K562 (cell line): ENCODE results near the gene EMC10.

Source experiments
- CHD2 ChIP-seq: IDR thresholded peaks from 2 replicates; pipeline ENCODE4 v1.6.1; 2011; ENCODE audit warnings: low read depth, low read length
- EGR1 ChIP-seq: fragments of 450-650 bp; conservative IDR thresholded peaks from 2 replicates; pipeline ENCODE4 v1.6.1; 2017; ENCODE audit warnings: mild to moderate bottlenecking
- FOS ChIP-seq: IDR thresholded peaks from 3 replicates; pipeline ENCODE4 v1.6.1; 2011; ENCODE audit not compliant: insufficient read length; ENCODE audit errors: extremely low read depth
- HDAC2 ChIP-seq: fragments of 450-650 bp; IDR thresholded peaks from 2 replicates; pipeline ENCODE4 v1.6.1; 2016; ENCODE audit warnings: mild to moderate bottlenecking
- LARP7 ChIP-seq: fragments of 450-650 bp; IDR thresholded peaks from 2 replicates; pipeline ENCODE4 v1.6.1; 2016
- RAD21 ChIP-seq, 2 experiments: fragments of 250-450 bp in 1 of 2; fragments of 450-650 bp in 1 of 2; sonication (Bioruptor Pico) in 1 of 2; formaldehyde crosslinking in 1 of 2; IDR thresholded peaks in 1 of 2; conservative IDR thresholded peaks in 1 of 2; 2 replicates each; pipeline versions ENCODE4 v1.4.0 to v1.8.0; 2020 to 2022; ENCODE audit warnings: mild to moderate bottlenecking in 2 of 2, moderate library complexity in 1 of 2
- SNAPC5 ChIP-seq: fragments of 250-450 bp; sonication (Bioruptor Pico); IDR thresholded peaks from 2 replicates; pipeline ENCODE4 v1.8.0; 2021; ENCODE audit warnings: moderate library complexity, mild to moderate bottlenecking, inconsistent platforms
- U2AF1 ChIP-seq: fragments of 200-400 bp; formaldehyde crosslinking; optimal IDR thresholded peaks from 2 replicates; pipeline ENCODE3; 2017; ENCODE audit warnings: mild to moderate bottlenecking, low read depth, low read length, moderate library complexity
- ZC3H8 ChIP-seq: fragments of 450-650 bp; IDR thresholded peaks from 2 replicates; pipeline ENCODE4 v1.6.1; 2017
- ZNF449 ChIP-seq: fragments of 250-450 bp; sonication (Bioruptor Pico); IDR thresholded peaks from 2 replicates; pipeline ENCODE4 v1.8.0; 2022; ENCODE audit warnings: moderate library complexity, mild to moderate bottlenecking, inconsistent platforms

GRCh38 chr19:50482916-50483315 lies 6.6 kb downstream of the EMC10 start:
- no peak for TF ChIP-seq EGR1
- no peak for TF ChIP-seq FOS
- no peak for TF ChIP-seq U2AF1
- TF ChIP-seq ZNF449: no peak
- TF ChIP-seq CHD2: no peak
- no peak for TF ChIP-seq ZC3H8
- no peak for TF ChIP-seq LARP7
- TF ChIP-seq RAD21 (CRISPR knock-in tag; conservative IDR thresholded peaks at IDR 0.05 in 1 of 2, IDR thresholded peaks at IDR 0.05 in 1 of 2): no peak
- TF ChIP-seq SNAPC5: no peak
- TF ChIP-seq HDAC2: no peak
